K562 (cell line): Measurements from ENCODE around the gene IGF2R. TPM values are rescaled to one million over a fixed set of nuclear protein-coding genes. Genes with fewer than 3 reads are reported as not detected.

Experiments
- CAMTA2 ChIP-seq: fragments of 250-450 bp; sonication (Bioruptor Pico); conservative IDR thresholded peaks from 2 replicates; pipeline ENCODE4 v1.5.1; 2022
- FUS ChIP-seq: fragments of 200-400 bp; formaldehyde crosslinking; optimal IDR thresholded peaks from 2 replicates; pipeline ENCODE3; 2017; ENCODE audit warnings: low read depth, low read length
- GATA2 ChIP-seq: sonication (generic); formaldehyde crosslinking; IDR thresholded peaks from 2 replicates; pipeline ENCODE4 v1.4.0; 2020; ENCODE audit warnings: mild to moderate bottlenecking, missing genetic modification reagents
- HIVEP1 ChIP-seq: fragments of 250-450 bp; sonication (Bioruptor Pico); IDR thresholded peaks from 2 replicates; pipeline ENCODE4 v1.4.0; 2020; ENCODE audit warnings: mild to moderate bottlenecking
- JUND ChIP-seq, 2 experiments: IDR thresholded peaks; 2 replicates in 1 of 2; 3 replicates in 1 of 2; pipeline ENCODE4 v1.6.1; 2011; ENCODE audit warnings: borderline replicate concordance in 2 of 2, low read depth in 2 of 2, low read length in 2 of 2, improper control_type of control experiment in 1 of 2, missing biosample characterization in 1 of 2, missing genetic modification characterization in 1 of 2, missing genetic modification reagents in 1 of 2
- KLF10 ChIP-seq: fragments of 250-450 bp; sonication (Bioruptor Pico); IDR thresholded peaks from 2 replicates; pipeline ENCODE4 v1.6.1; 2021; ENCODE audit warnings: matching md5 sums
- MAFK ChIP-seq: IDR thresholded peaks from 2 replicates; pipeline ENCODE4 v1.6.1; 2011; ENCODE audit warnings: low read length, improper control_type of control experiment
- RAD21 ChIP-seq, 2 experiments: fragments of 250-450 bp in 1 of 2; fragments of 450-650 bp in 1 of 2; sonication (Bioruptor Pico) in 1 of 2; formaldehyde crosslinking in 1 of 2; IDR thresholded peaks in 1 of 2; conservative IDR thresholded peaks in 1 of 2; 2 replicates each; pipeline versions ENCODE4 v1.4.0 to v1.8.0; 2020 to 2022; ENCODE audit warnings: mild to moderate bottlenecking in 2 of 2, moderate library complexity in 1 of 2
- RAD51 ChIP-seq: fragments of 450-650 bp; IDR thresholded peaks from 2 replicates; pipeline ENCODE4 v1.7.1; 2016; ENCODE audit warnings: low read depth, mild to moderate bottlenecking, borderline replicate concordance
- SRSF9 ChIP-seq: fragments of 200-400 bp; formaldehyde crosslinking; IDR thresholded peaks from 2 replicates; pipeline ENCODE4 v1.6.1; 2017; ENCODE audit warnings: low read depth, low read length, borderline replicate concordance
- THAP7 ChIP-seq: fragments of 250-450 bp; sonication (Bioruptor Pico); IDR thresholded peaks from 2 replicates; pipeline ENCODE4 v1.5.0; 2021
- TOE1 ChIP-seq, 2 experiments: fragments of 450-650 bp in 1 of 2; sonication (generic) in 1 of 2; formaldehyde crosslinking in 1 of 2; IDR thresholded peaks; 2 replicates each; pipeline versions ENCODE4 v1.7.1 to v1.8.0; 2016 to 2022; ENCODE audit warnings: borderline replicate concordance in 2 of 2, mild to moderate bottlenecking in 2 of 2, antibody characterized with exemption in 1 of 2, inconsistent platforms in 1 of 2, low read depth in 1 of 2, missing genetic modification reagents in 1 of 2, moderate library complexity in 1 of 2
- USF1 ChIP-seq: sonication (generic); formaldehyde crosslinking; IDR thresholded peaks from 2 replicates; pipeline ENCODE4 v1.9.0; 2022; ENCODE audit warnings: mild to moderate bottlenecking, missing genetic modification reagents
- ZBTB5 ChIP-seq: fragments of 450-650 bp; IDR thresholded peaks from 2 replicates; pipeline ENCODE4 v1.6.1; 2017; ENCODE audit warnings: antibody characterized with exemption
- ZFP1 ChIP-seq: fragments of 450-650 bp; formaldehyde crosslinking; IDR thresholded peaks from 2 replicates; pipeline ENCODE4 v1.4.0; 2020; ENCODE audit warnings: mild to moderate bottlenecking, mixed read lengths
- ZKSCAN1 ChIP-seq: fragments of 150-350 bp; IDR thresholded peaks from 2 replicates; pipeline ENCODE4 v1.6.1; 2016; ENCODE audit warnings: low read depth, low read length
- ZMIZ1 ChIP-seq, 2 experiments: fragments of 150-350 bp in 1 of 2; IDR thresholded peaks; 2 replicates each; pipeline ENCODE4 v1.6.1; 2012 to 2016; ENCODE audit warnings: low read depth in 2 of 2, low read length in 2 of 2, mild to moderate bottlenecking in 1 of 2, moderate library complexity in 1 of 2
- ZNF175 ChIP-seq: fragments of 200-800 bp; sonication (Bioruptor generic); IDR thresholded peaks from 2 replicates; pipeline ENCODE4 v1.6.1; 2016; ENCODE audit warnings: low read depth, mild to moderate bottlenecking, missing genetic modification characterization, missing compliant biosample characterization
- ZNF431 ChIP-seq: sonication (generic); formaldehyde crosslinking; IDR thresholded peaks from 2 replicates; pipeline ENCODE4 v1.8.0; 2022; ENCODE audit warnings: mild to moderate bottlenecking, missing genetic modification reagents
- ZNF436 ChIP-seq: fragments of 250-450, 450-650 bp; sonication (Bioruptor Pico); formaldehyde crosslinking; IDR thresholded peaks from 2 replicates; pipeline ENCODE4 v1.7.0; 2020; ENCODE audit warnings: mild to moderate bottlenecking
- polyA plus RNA-seq, 8 experiments: library from polyadenylated mRNA; depleted of rRNA in 4 of 8; stranded (reverse) in 5 of 8; unstranded in 3 of 8; fragments of >200 nt; fragmentation: Nextera tagmentation in 2 of 8; fragmentation: Illumina TruSeq in 1 of 8; extraction: Ambion mirVana in 2 of 8; extraction: Trizol in 1 of 8; gene quantifications; 2 replicates each; pipeline versions ENCODE4 v1.2.1 to v1.2.3, GENCODE V29; 2011 to 2014; ENCODE audit warnings: inconsistent platforms in 1 of 8, missing spikeins in 1 of 8
- total RNA-seq, 7 experiments: library from RNA; depleted of rRNA in 6 of 7; stranded (reverse); fragments of >200 nt in 6 of 7; fragmentation: Illumina TruSeq in 2 of 7; extraction: Trizol in 2 of 7; gene quantifications; 2 replicates each; pipeline versions ENCODE4 v1.2.1 to v1.2.3, GENCODE V29; 2011 to 2021; ENCODE audit warnings: low replicate concordance in 1 of 7

The IGF2R gene
- total and polyA plus RNA-seq, 9 of the 15 experiments (the other 6 are each of a cell fraction or from before 2014, with no cell fraction given), result 3.5 to 92.3 (median 34.5) TPM

GRCh38 chr6:159959976-159960384 is 8.9 kb upstream of the IGF2R start (continued):
- TF ChIP-seq GATA2 (CRISPR knock-in tag) (0 out of 2 replicates have a peak, but pooled peaks have one; percentile 12), HIVEP1 (no peak), MAFK (peak; percentile 56), THAP7 (CRISPR knock-in tag) (no peak), FUS (no peak), JUND (IDR thresholded peaks at IDR 0.05; ENCODE audit: borderline replicate concordance, low read depth, low read length) (no peak), JUND (tag; IDR thresholded peaks at IDR 0.05; ENCODE audit: borderline replicate concordance, low read depth, low read length) (no peak), KLF10 (CRISPR knock-in tag) (no peak), SRSF9 (no peak), TOE1 (IDR thresholded peaks at IDR 0.05; ENCODE audit: borderline replicate concordance) (peak; percentile 85; the same call in 1 of the 2 replicates), TOE1 (CRISPR knock-in tag; IDR thresholded peaks at IDR 0.05; ENCODE audit: borderline replicate concordance, low read depth) (no peak), RAD51 (peak; percentile 52; the same call in 1 of the 2 replicates), ZNF436 (CRISPR knock-in tag) (no peak), ZMIZ1 (IDR thresholded peaks at IDR 0.05; ENCODE audit: low read depth in 2 of 2, low read length in 2 of 2) (no peak), CAMTA2 (CRISPR knock-in tag) (no peak), ZKSCAN1 (no peak), ZNF431 (0 out of 2 replicates have a peak, but pooled peaks have one; percentile 77), ZNF175 (no peak), ZFP1 (CRISPR knock-in tag) (no peak), ZBTB5 (no peak), RAD21 (CRISPR knock-in tag; conservative IDR thresholded peaks at IDR 0.05 in 1 of 2, IDR thresholded peaks at IDR 0.05 in 1 of 2) (no peak), USF1 (CRISPR knock-in tag) (peak; percentile 55)
